Activated CD8-positive, alpha-beta T cell treated with anti-CD3 and anti-CD28 coated beads for 36 hours (primary cell): ENCODE measurements around the gene OSBPL1A. TPM values are rescaled to one million over a fixed set of nuclear protein-coding genes. Genes with fewer than 3 reads are reported as not detected.

Experiments
- ATAC-seq: fragments of 200-7000 bp; cut with Tn5 transposase; one replicate; pipeline ENCODE4 v1.10.0; 2021; ENCODE audit warnings: mild to moderate bottlenecking, moderate library complexity
- CTCF ChIA-PET: fragments of 350-600 bp; sonication (Branson Sonifier 250); formaldehyde crosslinking; loops from one replicate; lab custom pipeline; 2021; ENCODE audit warnings: antibody characterized with exemption; lab: Charles Lee
- POLR2A ChIA-PET: fragments of 350-600 bp; sonication (Branson Sonifier 250); formaldehyde crosslinking; loops from one replicate; lab custom pipeline; 2021; ENCODE audit warnings: antibody characterized with exemption; lab: Charles Lee
- DNase-seq: peaks from one replicate; pipeline ENCODE4 v3.0.0-alpha.2; 2020
- H3K27ac Mint-ChIP-seq: one replicate; pipeline ENCODE4 v1.8.0; 2021; ENCODE audit warnings: mild to moderate bottlenecking, mixed read lengths
- H3K27me3 Mint-ChIP-seq: one replicate; pipeline ENCODE4 v1.8.0; 2021; ENCODE audit warnings: mixed read lengths
- H3K36me3 Mint-ChIP-seq: one replicate; pipeline ENCODE4 v1.8.0; 2021; ENCODE audit warnings: low read depth, mixed read lengths
- H3K4me1 Mint-ChIP-seq: one replicate; pipeline ENCODE4 v1.8.0; 2021; ENCODE audit warnings: low read depth, mixed read lengths
- H3K4me3 Mint-ChIP-seq: one replicate; pipeline ENCODE4 v1.8.0; 2021; ENCODE audit warnings: mild to moderate bottlenecking, moderate library complexity, mixed read lengths
- H3K9me3 Mint-ChIP-seq: one replicate; pipeline ENCODE4 v1.8.0; 2021; ENCODE audit warnings: mixed read lengths
- CTCF ChIP-seq: fragments of 200-600 bp; IDR thresholded peaks from one replicate; pipeline ENCODE4 v1.8.0; 2022; ENCODE audit warnings: antibody characterized with exemption, mild to moderate bottlenecking
- intact Hi-C: fragments of 100-400 bp; cut with micrococcal nuclease; formaldehyde crosslinking; loops from one replicate; pipeline ENCODE4 v1.10.0; 2022
- total RNA-seq, 2 experiments: library from RNA; stranded (reverse); gene quantifications; one replicate each; pipeline ENCODE4 v1.2.3, GENCODE V29; 2021

OSBPL1A gene
- total RNA-seq, 2 experiments from 2014 or later = 2.7 to 3.1 TPM

- H3K4me3 Mint-ChIP-seq = no peak overlapping the region
- CTCF ChIA-PET = interaction anchor here (0.6 to 2.9 kb wide), 5 partner anchors 11 to 75 kb away, joined by 3 to 15 read pairs (median 3); no protein-coding TSS in a partner anchor
- DNase-seq = no peak
- H3K36me3 Mint-ChIP-seq = peaks cover 22% of the 10 kb centered on the region
- no peak overlapping the region for H3K27ac Mint-ChIP-seq
- H3K4me1 Mint-ChIP-seq = peaks cover 18% of the 10 kb centered on the region
- intact Hi-C loops = no loop called here
- H3K27me3 Mint-ChIP-seq = no peaks in the 10 kb centered on the region
- no peak for TF ChIP-seq CTCF
- H3K9me3 Mint-ChIP-seq = no peaks in the 10 kb centered on the region
- no peak for ATAC-seq
- POLR2A ChIA-PET = no interaction called here
Observed at GRCh38 chr18:24432618-24433017, 35.0 kb upstream of the OSBPL1A start.

GRCh38 chr18:24429188-24429587, 31.6 kb upstream of the OSBPL1A start:
- ChIA-PET CTCF (interaction anchor here (1.4 to 2.3 kb wide), 2 partner anchors 60 to 70 kb away, joined by 6 to 10 read pairs; no protein-coding TSS in a partner anchor), POLR2A (interaction anchor here (0.6 kb wide), 1 partner anchor 114 kb away, joined by 3 read pairs; no protein-coding TSS in a partner anchor)
- no peak for TF ChIP-seq CTCF
- peaks cover 23% of the 10 kb centered on the region for H3K4me1 Mint-ChIP-seq
- peaks cover 33% of the 10 kb centered on the region for H3K36me3 Mint-ChIP-seq
- no peak overlapping the region for H3K4me3 Mint-ChIP-seq
- no peak overlapping the region for H3K27ac Mint-ChIP-seq
- DNase-seq (no peak), ATAC-seq (no peak)
- H3K9me3 Mint-ChIP-seq = peaks cover 7% of the 10 kb centered on the region
- intact Hi-C loops = no loop called here
- H3K27me3 Mint-ChIP-seq = no peaks in the 10 kb centered on the region

GRCh38 chr18:24428709-24429108, 31.1 kb upstream of the OSBPL1A start:
- POLR2A ChIA-PET = interaction anchor here (0.6 kb wide), 1 partner anchor 115 kb away, joined by 3 read pairs; no protein-coding TSS in a partner anchor
- H3K4me1 Mint-ChIP-seq = peaks cover 23% of the 10 kb centered on the region
- H3K9me3 Mint-ChIP-seq = peaks cover 7% of the 10 kb centered on the region
- ATAC-seq (no peak), DNase-seq (no peak)
- CTCF ChIA-PET = interaction anchor here (0.8 to 2.3 kb wide), 3 partner anchors 13 to 69 kb away, joined by 3 to 10 read pairs (median 6); no protein-coding TSS in a partner anchor
- TF ChIP-seq CTCF = no peak
- peaks cover 2% of the 10 kb centered on the region for H3K27me3 Mint-ChIP-seq
- H3K27ac Mint-ChIP-seq = no peak overlapping the region
- intact Hi-C loops = no loop called here
- no peak overlapping the region for H3K4me3 Mint-ChIP-seq
- peaks cover 33% of the 10 kb centered on the region for H3K36me3 Mint-ChIP-seq

GRCh38 chr18:24427484-24427883, 29.9 kb upstream of the OSBPL1A start:
- CTCF ChIA-PET = interaction anchor here (0.8 to 1.5 kb wide), 2 partner anchors 61 to 67 kb away, joined by 3 read pairs; no protein-coding TSS in a partner anchor
- Mint-ChIP-seq H3K9me3 (peaks cover 7% of the 10 kb centered on the region), H3K4me1 (peaks cover 23% of the 10 kb centered on the region), H3K4me3 (peak overlapping the region; percentile 83), H3K27me3 (peaks cover 11% of the 10 kb centered on the region), H3K27ac (peak overlapping the region; percentile 93), H3K36me3 (peaks cover 29% of the 10 kb centered on the region)
- ATAC-seq (no peak), DNase-seq (peak; percentile 5)
- POLR2A ChIA-PET = interaction anchor here (1.4 to 2.1 kb wide), 2 partner anchors 14 to 30 kb away, joined by 5 to 8 read pairs; partner anchors contain the start of gene OSBPL1A
- no peak for TF ChIP-seq CTCF
- intact Hi-C loops = no loop called here
